ENCODE data around the gene MS4A5.

- peak; percentile 68 for TF ChIP-seq CTCF (IDR thresholded peaks at IDR 0.05)
- no peak for TF ChIP-seq EZH2 (IDR thresholded peaks at IDR 0.05)
- TF ChIP-seq EZH2phosphoT487 (IDR thresholded peaks at IDR 0.05): no peak
These were observed 56.6 kb downstream of the MS4A5 start for GRCh38 chr11:60485987-60486386.
